ENCODE results near the gene KRT73. TPM values are rescaled to one million over a fixed set of nuclear protein-coding genes. Genes with fewer than 3 reads are reported as not detected.

The KRT73 gene
- total RNA-seq, result not detected in 3 replicates

GRCh38 chr12:52618216-52618615 is at the start of gene KRT73:
TSS of gene KRT73 (minus strand) at chr12:52618559. CDS start at chr12:52618524, 35 bp downstream.
- no peak for TF ChIP-seq CTCF (IDR thresholded peaks at IDR 0.05; ENCODE audit: unreplicated experiment)
- no peak for DNase-seq (ENCODE audit: low spot score in 2 of 2, unreplicated experiment in 2 of 2)
- no peaks in the 10 kb centered on the region for H3K4me1 Mint-ChIP-seq
- H3K9me3 Mint-ChIP-seq, result peaks cover 6% of the 10 kb centered on the region
- H3K27me3 Mint-ChIP-seq (ENCODE audit: low read depth), result peaks cover 67% of the 10 kb centered on the region
- H3K4me3 Mint-ChIP-seq, result no peak within 1 kb of the TSS
- no peaks in the 10 kb centered on the region for H3K36me3 Mint-ChIP-seq
- H3K27ac Mint-ChIP-seq, result no peak within 1 kb of the TSS

GRCh38 chr12:52667931-52668330 is 49.6 kb upstream of the KRT73 start:
- no peak for DNase-seq (ENCODE audit: low spot score in 2 of 2, unreplicated experiment in 2 of 2)
- Mint-ChIP-seq H3K9me3 (no peaks in the 10 kb centered on the region), H3K4me3 (no peak overlapping the region), H3K4me1 (no peaks in the 10 kb centered on the region), H3K27me3 (ENCODE audit: low read depth) (peaks cover 62% of the 10 kb centered on the region), H3K36me3 (no peaks in the 10 kb centered on the region), H3K27ac (no peak overlapping the region)
- no peak for TF ChIP-seq CTCF (IDR thresholded peaks at IDR 0.05; ENCODE audit: unreplicated experiment)

GRCh38 chr12:52667509-52667908 is 49.1 kb upstream of the KRT73 start:
- Mint-ChIP-seq H3K27ac (no peak overlapping the region), H3K4me3 (no peak overlapping the region), H3K36me3 (no peaks in the 10 kb centered on the region), H3K27me3 (ENCODE audit: low read depth) (peaks cover 66% of the 10 kb centered on the region), H3K9me3 (no peaks in the 10 kb centered on the region), H3K4me1 (no peaks in the 10 kb centered on the region)
- no peak for DNase-seq (ENCODE audit: low spot score in 2 of 2, unreplicated experiment in 2 of 2)
- TF ChIP-seq CTCF (IDR thresholded peaks at IDR 0.05; ENCODE audit: unreplicated experiment), result no peak

- H3K36me3 Mint-ChIP-seq, result no peaks in the 10 kb centered on the region
- H3K9me3 Mint-ChIP-seq, result no peaks in the 10 kb centered on the region
- H3K4me3 Mint-ChIP-seq, result no peak overlapping the region
- DNase-seq (ENCODE audit: low spot score in 2 of 2, unreplicated experiment in 2 of 2), result no peak
- peaks cover 70% of the 10 kb centered on the region for H3K27me3 Mint-ChIP-seq (ENCODE audit: low read depth)
- no peaks in the 10 kb centered on the region for H3K4me1 Mint-ChIP-seq
- no peak overlapping the region for H3K27ac Mint-ChIP-seq
- no peak for TF ChIP-seq CTCF (IDR thresholded peaks at IDR 0.05; ENCODE audit: unreplicated experiment)
Observed at GRCh38 chr12:52666471-52666870, 48.1 kb upstream of the KRT73 start.

- Mint-ChIP-seq H3K36me3 (no peaks in the 10 kb centered on the region), H3K27me3 (ENCODE audit: low read depth) (peaks cover 75% of the 10 kb centered on the region), H3K27ac (no peak overlapping the region), H3K9me3 (no peaks in the 10 kb centered on the region), H3K4me3 (no peak overlapping the region), H3K4me1 (no peaks in the 10 kb centered on the region)
- TF ChIP-seq CTCF (IDR thresholded peaks at IDR 0.05; ENCODE audit: unreplicated experiment), result no peak
- no peak for DNase-seq (ENCODE audit: low spot score in 2 of 2, unreplicated experiment in 2 of 2)
Observed at GRCh38 chr12:52663420-52663819, 45.1 kb upstream of the KRT73 start.

GRCh38 chr12:52662918-52663229 is 44.5 kb upstream of the KRT73 start:
- no peaks in the 10 kb centered on the region for H3K4me1 Mint-ChIP-seq
- H3K4me3 Mint-ChIP-seq, result no peak overlapping the region
- H3K27me3 Mint-ChIP-seq (ENCODE audit: low read depth), result peaks cover 75% of the 10 kb centered on the region
- no peak for TF ChIP-seq CTCF (IDR thresholded peaks at IDR 0.05; ENCODE audit: unreplicated experiment)
- no peak overlapping the region for H3K27ac Mint-ChIP-seq
- H3K36me3 Mint-ChIP-seq, result no peaks in the 10 kb centered on the region
- DNase-seq (ENCODE audit: low spot score in 2 of 2, unreplicated experiment in 2 of 2), result no peak
- H3K9me3 Mint-ChIP-seq, result no peaks in the 10 kb centered on the region

All from mesothelial cell of epicardium (in vitro differentiated cells).